Ectodermal cell (in vitro differentiated cells): Measurements from ENCODE around the gene CACHD1.
"Not testable (repeated sequence)": the region's sequence is repeated elsewhere in the genome, so short reads cannot be mapped to it uniquely, and the experiment has no call there.

ENCODE experiments used
- H3K27ac ChIP-seq: 2 replicates; pipeline ENCODE4 v1.7.0; 2013; ENCODE audit warnings: mild to moderate bottlenecking, low read depth, low read length; ENCODE audit not compliant: insufficient read depth, poor library complexity, severe bottlenecking
- H3K27me3 ChIP-seq: 2 replicates; pipeline ENCODE4 v1.7.0; 2013; ENCODE audit warnings: mild to moderate bottlenecking, low read length; ENCODE audit not compliant: insufficient read depth, control insufficient read depth, poor library complexity, severe bottlenecking
- H3K36me3 ChIP-seq: one replicate; pipeline ENCODE4 v1.7.0; 2013; ENCODE audit warnings: low read length; ENCODE audit not compliant: control insufficient read depth, insufficient read depth
- H3K4me1 ChIP-seq: one replicate; pipeline ENCODE4 v1.7.0; 2013; ENCODE audit warnings: low read length; ENCODE audit not compliant: control insufficient read depth, insufficient read depth
- H3K4me3 ChIP-seq: 2 replicates; pipeline ENCODE4 v1.7.0; 2013; ENCODE audit warnings: low read depth, low read length, control low read depth; ENCODE audit not compliant: insufficient read depth
- H3K9me3 ChIP-seq: 2 replicates; pipeline ENCODE4 v1.7.0; 2013; ENCODE audit warnings: mild to moderate bottlenecking, low read length, moderate library complexity; ENCODE audit not compliant: control insufficient read depth
- WGBS, 2 experiments: methylation state at CpG; one replicate each; pipeline ENCODE4 v1.1.7; 2013; ENCODE audit warnings: missing lambda C conversion rate in 2 of 2; 5-methylcytosine and 5-hydroxymethylcytosine counted together

The CACHD1 gene

DNA sequence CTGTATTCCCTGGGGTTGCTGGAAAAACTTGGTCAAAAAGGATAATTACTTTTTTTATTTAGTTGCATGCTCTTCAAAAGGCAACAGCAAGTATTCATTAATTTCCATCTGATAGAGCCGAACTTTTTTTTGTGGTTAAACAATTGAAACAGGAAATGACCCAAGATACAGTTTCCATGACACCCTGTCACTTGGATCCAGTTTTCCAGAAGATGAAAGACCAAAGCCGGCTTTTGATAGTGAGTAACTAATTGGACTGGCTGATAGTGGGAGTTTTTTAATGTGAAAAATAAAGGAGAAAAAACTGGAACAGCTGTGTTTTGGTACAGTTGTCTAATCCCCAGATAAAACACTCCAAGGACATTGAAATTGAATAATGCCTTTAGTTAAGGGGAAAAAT lies 33.0 kb downstream of the CACHD1 start:
- 92 to 93% methylated on average over 2 of the region's 2 CpGs for WGBS, 2 experiments
- Histone ChIP-seq H3K27ac (no peak overlapping the region), H3K4me1 (peaks cover 53% of the 10 kb centered on the region)

DNA sequence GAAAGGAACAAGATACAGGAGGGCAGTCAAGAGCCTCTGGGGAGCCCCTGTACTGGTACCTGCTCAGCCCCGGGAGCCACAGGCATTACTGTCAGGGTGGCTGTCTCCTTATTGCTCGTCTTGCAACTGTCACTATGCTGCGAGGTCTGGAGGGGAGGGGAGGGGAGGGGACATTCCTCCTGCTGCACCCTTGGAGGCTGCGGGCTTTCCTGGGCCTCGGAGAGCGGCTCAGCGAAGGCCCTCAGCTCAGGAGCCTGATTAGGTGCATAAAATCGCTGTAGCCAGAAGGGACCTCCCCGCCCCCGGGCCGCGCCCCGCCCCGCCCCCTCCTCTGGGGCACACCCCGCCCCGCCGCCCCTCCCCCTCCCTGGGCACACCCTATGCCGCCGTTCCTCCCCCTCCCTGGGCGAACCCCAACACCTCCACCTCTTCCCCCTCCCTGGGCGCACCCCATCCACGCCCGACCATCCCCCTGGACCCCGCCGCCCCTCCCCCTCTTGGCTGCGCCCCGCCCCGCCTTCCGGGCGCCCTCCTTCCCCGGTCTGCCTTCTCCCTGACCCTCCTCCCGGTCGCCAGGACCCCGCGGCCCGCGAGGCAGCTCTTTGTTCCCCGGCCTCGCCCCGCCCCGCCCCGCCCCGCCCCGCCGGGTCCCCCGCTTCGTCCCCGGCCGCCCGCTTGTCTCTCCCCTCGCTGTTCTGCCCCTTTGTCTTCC lies 35.5 kb downstream of the CACHD1 start:
- Histone ChIP-seq H3K36me3 (no peaks in the 10 kb centered on the region), H3K27me3 (no peaks in the 10 kb centered on the region), H3K9me3 (no peaks in the 10 kb centered on the region), H3K4me3 (peak overlapping the region; percentile 25), H3K27ac (peak overlapping the region; percentile 90), H3K4me1 (peaks cover 71% of the 10 kb centered on the region)
- 1 to 2% methylated on average over 32 to 39 of the region's 51 CpGs for WGBS, 2 experiments

More for the DNA sequence above, 33.0 kb downstream of the CACHD1 start:
- Histone ChIP-seq H3K9me3 (no peaks in the 10 kb centered on the region), H3K36me3 (no peaks in the 10 kb centered on the region), H3K27me3 (no peaks in the 10 kb centered on the region), H3K4me3 (no peak overlapping the region)

DNA sequence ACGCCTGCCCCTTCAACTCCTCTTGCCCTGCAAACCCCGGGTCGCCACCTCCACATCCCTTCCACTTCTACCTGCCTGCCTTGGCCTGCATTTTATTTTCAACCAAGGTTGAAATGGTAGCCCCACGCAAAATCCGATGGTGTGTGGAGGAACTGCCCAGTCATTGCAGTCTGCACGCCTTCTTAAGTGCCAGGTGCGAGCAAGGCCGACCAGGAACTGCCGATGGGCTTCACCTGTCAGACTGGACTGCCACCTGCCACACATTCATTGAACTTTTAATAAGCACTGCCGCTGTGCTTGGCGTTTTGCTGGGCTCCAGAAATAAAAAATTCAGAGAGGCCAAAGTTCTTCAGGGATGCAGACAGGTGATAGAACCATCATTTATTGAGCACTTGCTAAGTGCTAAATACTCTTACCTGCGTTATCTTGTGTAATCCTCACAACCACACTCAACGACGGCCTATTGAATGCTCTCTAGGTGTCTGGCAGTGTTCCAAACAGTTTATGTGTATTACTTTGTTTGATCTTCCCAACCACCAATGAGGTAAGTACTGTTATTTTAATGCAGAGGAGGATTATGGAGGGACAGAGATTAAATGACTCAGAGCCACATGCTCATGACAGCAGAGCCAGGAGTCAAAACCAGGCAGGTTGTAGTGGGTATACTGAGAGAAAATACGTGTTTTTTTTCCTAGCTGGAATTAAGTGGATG lies 36.2 kb downstream of the CACHD1 start:
- Histone ChIP-seq H3K27ac (peak overlapping the region; percentile 90), H3K9me3 (no peaks in the 10 kb centered on the region), H3K4me3 (peak overlapping the region; percentile 25), H3K36me3 (no peaks in the 10 kb centered on the region), H3K4me1 (peaks cover 72% of the 10 kb centered on the region), H3K27me3 (no peaks in the 10 kb centered on the region)
- WGBS, 2 experiments, result 34% methylated on average over 15 of the region's 15 CpGs

DNA sequence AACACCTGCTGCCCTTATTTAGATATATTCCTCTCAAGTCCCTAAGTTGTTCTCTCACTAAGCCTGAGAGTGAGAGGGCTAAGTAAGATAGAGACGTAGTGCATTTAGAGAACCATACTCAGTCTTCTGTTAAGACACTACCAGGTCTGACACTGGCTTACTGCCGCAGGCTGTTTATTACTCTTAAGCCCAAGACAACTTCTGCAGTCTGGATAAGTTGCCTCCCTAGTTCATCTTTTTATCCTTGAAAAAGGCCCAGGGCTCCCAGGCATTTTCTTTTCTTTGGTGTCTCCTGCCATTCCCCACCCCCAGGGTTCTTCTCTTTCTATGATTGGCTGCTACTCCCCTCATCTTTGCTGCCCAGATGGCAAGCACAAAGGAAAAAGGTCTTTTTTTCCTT lies 38.7 kb downstream of the CACHD1 start:
- 39 to 48% methylated on average over 2 of the region's 2 CpGs for WGBS, 2 experiments
- Histone ChIP-seq H3K4me1 (peaks cover 62% of the 10 kb centered on the region), H3K27me3 (no peaks in the 10 kb centered on the region), H3K27ac (peak overlapping the region; percentile 0), H3K4me3 (no peak overlapping the region), H3K36me3 (no peaks in the 10 kb centered on the region), H3K9me3 (no peaks in the 10 kb centered on the region)

- no peaks in the 10 kb centered on the region for H3K27me3 ChIP-seq
- H3K27ac ChIP-seq, result no peak overlapping the region
- H3K36me3 ChIP-seq, result no peaks in the 10 kb centered on the region
- WGBS, 2 experiments, result 97 to 99% methylated on average over 3 to 4 of the region's 4 CpGs
- H3K9me3 ChIP-seq, result no peaks in the 10 kb centered on the region
- H3K4me1 ChIP-seq, result peaks cover 67% of the 10 kb centered on the region
- no peak overlapping the region for H3K4me3 ChIP-seq
Measured at GRCh38 chr1:64511044-64511443, 41.1 kb downstream of the CACHD1 start.

- WGBS, 2 experiments, result 71 to 79% methylated on average over 2 of the region's 2 CpGs
- H3K4me3 ChIP-seq, result not testable (repeated sequence)
Measured at GRCh38 chr1:64512206-64512605, 42.3 kb downstream of the CACHD1 start.

GRCh38 chr1:64513545-64513944 lies 43.6 kb downstream of the CACHD1 start:
- Histone ChIP-seq H3K4me1 (peaks cover 67% of the 10 kb centered on the region), H3K4me3 (no peak overlapping the region)

More at GRCh38 chr1:64512206-64512605, 42.3 kb downstream of the CACHD1 start:
- H3K4me1 ChIP-seq, result peaks cover 68% of the 10 kb centered on the region
- H3K9me3 ChIP-seq, H3K36me3 ChIP-seq, H3K27ac ChIP-seq, H3K27me3 ChIP-seq: not testable (repeated sequence)

DNA sequence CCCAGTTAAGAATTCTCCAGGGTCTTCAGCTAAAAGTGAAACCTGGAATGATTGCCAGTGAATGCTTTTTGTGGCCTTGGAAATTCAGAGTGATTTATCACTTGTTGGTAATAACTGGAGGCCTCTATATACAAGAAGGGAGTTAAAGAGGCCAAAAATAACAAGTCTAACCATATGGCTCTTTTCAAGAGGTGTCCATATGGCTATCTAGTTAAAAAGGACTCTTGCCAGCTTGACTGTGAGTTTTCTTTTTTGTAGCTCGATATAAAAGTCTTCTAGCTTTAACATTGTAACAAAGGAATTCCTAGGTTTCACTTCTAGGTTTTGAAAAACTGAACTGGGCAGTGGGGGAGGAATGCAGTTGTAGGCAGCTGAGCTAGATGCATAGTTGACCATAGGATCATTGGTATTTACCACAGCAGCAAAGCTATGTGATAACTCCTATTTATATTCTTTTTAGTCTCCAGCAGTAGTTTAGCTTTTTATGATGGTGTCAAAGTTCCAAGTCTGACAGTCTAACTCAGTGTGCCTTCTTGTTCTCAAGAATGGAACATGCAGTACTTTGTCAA lies 44.4 kb downstream of the CACHD1 start:
- no peaks in the 10 kb centered on the region for H3K36me3 ChIP-seq
- H3K27ac ChIP-seq, result peak overlapping the region; percentile 70
- no peak overlapping the region for H3K4me3 ChIP-seq
- no peaks in the 10 kb centered on the region for H3K9me3 ChIP-seq
- 60 to 75% methylated on average over 1 of the region's 1 CpG for WGBS, 2 experiments
- H3K4me1 ChIP-seq, result peaks cover 67% of the 10 kb centered on the region
- H3K27me3 ChIP-seq, result no peaks in the 10 kb centered on the region

More at GRCh38 chr1:64513545-64513944, 43.6 kb downstream of the CACHD1 start:
- Histone ChIP-seq H3K27me3 (no peaks in the 10 kb centered on the region), H3K9me3 (no peaks in the 10 kb centered on the region), H3K27ac (peak overlapping the region; percentile 70), H3K36me3 (no peaks in the 10 kb centered on the region)

- H3K27me3 ChIP-seq, result no peaks in the 10 kb centered on the region
- H3K9me3 ChIP-seq, result no peaks in the 10 kb centered on the region
- peaks cover 68% of the 10 kb centered on the region for H3K4me1 ChIP-seq
- no peaks in the 10 kb centered on the region for H3K36me3 ChIP-seq
- H3K27ac ChIP-seq, result no peak overlapping the region
- WGBS, 2 experiments, result 0% methylated on average over 1 of the region's 1 CpG
- H3K4me3 ChIP-seq, result no peak overlapping the region
Measured at GRCh38 chr1:64515427-64515826, 45.5 kb downstream of the CACHD1 start.

GRCh38 chr1:64516301-64516700 lies 46.4 kb downstream of the CACHD1 start:
- WGBS, 2 experiments, result 91 to 93% methylated on average over 7 of the region's 7 CpGs
- H3K27ac ChIP-seq, result no peak overlapping the region
- H3K9me3 ChIP-seq, result no peaks in the 10 kb centered on the region
- H3K4me1 ChIP-seq, result peaks cover 73% of the 10 kb centered on the region
- no peak overlapping the region for H3K4me3 ChIP-seq
- H3K36me3 ChIP-seq, result no peaks in the 10 kb centered on the region
- H3K27me3 ChIP-seq, result no peaks in the 10 kb centered on the region
